Forelimb muscle (tissue), 1 donor: ENCODE measurements around the gene NRARP. TPM values are rescaled to one million over a fixed set of nuclear protein-coding genes. Genes with fewer than 3 reads are reported as not detected.

Source experiments
- DNase-seq: peaks from one replicate; pipeline ENCODE4 v3.0.0-alpha.2; 2013; ENCODE audit warnings: low read depth
- polyA plus RNA-seq: library from polyadenylated mRNA; unstranded; fragments of 120-200 nt; gene quantifications from one replicate; pipeline ENCODE4 v1.2.1, GENCODE V29; 2013; ENCODE audit not compliant: insufficient read length

The NRARP gene
- polyA plus RNA-seq, 1 donor = 3.8 TPM

GRCh38 chr9:137299203-137299565, 2.9 kb downstream of the NRARP start:
- no peak for DNase-seq

GRCh38 chr9:137298401-137299202, 3.5 kb downstream of the NRARP start:
- no peak for DNase-seq

- DNase-seq = no peak
Observed at GRCh38 chr9:137297966-137298365, 4.1 kb downstream of the NRARP start.

GRCh38 chr9:137296670-137297664, 5.1 kb downstream of the NRARP start:
- DNase-seq = no peak

- DNase-seq = no peak
Observed at GRCh38 chr9:137295849-137296669, 6.0 kb downstream of the NRARP start.

GRCh38 chr9:137295238-137295811, 6.7 kb downstream of the NRARP start:
- DNase-seq = no peak

- DNase-seq = no peak
Observed at GRCh38 chr9:137294681-137295237, 7.3 kb downstream of the NRARP start.

GRCh38 chr9:137294091-137294680, 7.9 kb downstream of the NRARP start:
- DNase-seq = no peak

GRCh38 chr9:137293482-137294090, 8.5 kb downstream of the NRARP start:
- DNase-seq = no peak

- DNase-seq = no peak
Observed at GRCh38 chr9:137293094-137293481, 9.0 kb downstream of the NRARP start.

GRCh38 chr9:137286975-137287383, 15.1 kb downstream of the NRARP start:
- no peak for DNase-seq

GRCh38 chr9:137281345-137282116, 20.5 kb downstream of the NRARP start:
- no peak for DNase-seq

GRCh38 chr9:137280474-137281344, 21.4 kb downstream of the NRARP start:
- no peak for DNase-seq

- DNase-seq = no peak
Observed at GRCh38 chr9:137279741-137280473, 22.2 kb downstream of the NRARP start.

- DNase-seq = no peak
Observed at GRCh38 chr9:137278721-137279711, 23.1 kb downstream of the NRARP start.

- no peak for DNase-seq
Observed at GRCh38 chr9:137278061-137278701, 23.9 kb downstream of the NRARP start.
